Activated gamma-delta T cell (primary cell): Measurements from ENCODE around the gene YDJC.
"Not testable (repeated sequence)": the region's sequence is repeated elsewhere in the genome, so short reads cannot be mapped to it uniquely, and the experiment has no call there.

Experiments used
- DNase-seq: peaks from one replicate; lab custom pipeline; 2025; lab: John Stamatoyannopoulos, UW

The YDJC gene

GRCh38 chr22:21652010-21652546 is 22.3 kb upstream of the YDJC start:
- peak; percentile 72 for DNase-seq

DNA sequence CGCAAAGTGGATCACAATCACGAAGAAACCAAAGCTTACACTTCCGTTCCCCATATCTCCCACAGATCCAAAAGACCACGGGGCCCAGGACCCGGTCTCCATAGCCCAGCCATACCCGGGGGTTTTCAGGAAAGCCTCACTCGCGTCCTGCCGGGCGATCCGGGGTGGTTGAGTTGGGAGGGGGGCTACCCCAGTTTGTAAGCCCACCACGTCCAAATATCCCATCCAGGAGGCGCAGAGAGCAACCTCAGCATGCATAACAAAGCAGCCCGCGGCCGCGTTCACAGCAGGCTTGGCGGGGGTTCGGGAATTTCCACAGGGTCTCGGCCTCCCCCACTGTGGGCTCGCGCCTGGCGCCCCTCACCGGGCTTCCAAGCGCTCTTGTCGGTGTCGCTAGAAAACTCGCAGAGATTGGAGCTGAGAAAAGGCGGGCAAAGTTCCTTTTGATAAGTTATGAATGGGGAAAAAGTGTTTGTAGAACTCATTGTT is 21.7 kb upstream of the YDJC start:
- no peak for DNase-seq

- no peak for DNase-seq
Observed at GRCh38 chr22:21650823-21651520, 21.1 kb upstream of the YDJC start.

GRCh38 chr22:21650280-21650679 is 20.5 kb upstream of the YDJC start:
- no peak for DNase-seq

- no peak for DNase-seq
Observed at GRCh38 chr22:21646608-21647590, 17.1 kb upstream of the YDJC start.

- DNase-seq = not testable (repeated sequence)
Observed at GRCh38 chr22:21645513-21645912, 15.7 kb upstream of the YDJC start.

DNA sequence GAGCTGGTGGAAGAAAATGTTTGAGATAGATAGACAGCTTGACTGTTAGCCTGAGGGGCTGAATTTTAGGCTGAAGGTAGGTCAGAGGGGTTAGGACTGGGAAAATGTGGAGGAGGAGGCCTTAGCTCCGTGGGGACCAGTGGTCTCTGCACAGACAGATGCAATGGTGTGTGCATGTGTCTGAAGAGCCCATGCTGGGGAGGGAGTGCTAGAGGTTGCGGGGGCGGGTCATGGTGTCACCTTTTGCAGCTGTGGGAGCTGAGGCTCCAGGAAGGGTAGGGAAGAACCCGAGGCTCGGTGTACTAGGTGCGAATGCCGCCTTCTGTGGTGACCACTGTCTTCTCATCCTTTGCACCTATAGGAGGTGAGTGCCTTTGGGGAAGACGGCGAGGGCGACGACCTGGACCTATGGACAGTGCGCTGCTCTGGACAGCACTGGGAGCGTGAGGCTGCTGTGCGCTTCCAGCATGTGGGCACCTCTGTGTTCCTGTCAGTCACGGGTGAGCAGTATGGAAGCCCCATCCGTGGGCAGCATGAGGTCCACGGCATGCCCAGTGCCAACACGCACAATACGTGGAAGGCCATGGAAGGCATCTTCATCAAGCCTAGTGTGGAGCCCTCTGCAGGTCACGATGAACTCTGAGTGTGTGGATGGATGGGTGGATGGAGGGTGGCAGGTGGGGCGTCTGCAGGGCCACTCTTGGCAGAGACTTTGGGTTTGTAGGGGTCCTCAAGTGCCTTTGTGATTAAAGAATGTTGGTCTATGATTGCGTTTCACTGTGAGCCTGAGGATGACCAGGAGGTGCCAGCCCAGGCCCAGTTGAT is 13.9 kb upstream of the YDJC start:
- no peak for DNase-seq

DNA sequence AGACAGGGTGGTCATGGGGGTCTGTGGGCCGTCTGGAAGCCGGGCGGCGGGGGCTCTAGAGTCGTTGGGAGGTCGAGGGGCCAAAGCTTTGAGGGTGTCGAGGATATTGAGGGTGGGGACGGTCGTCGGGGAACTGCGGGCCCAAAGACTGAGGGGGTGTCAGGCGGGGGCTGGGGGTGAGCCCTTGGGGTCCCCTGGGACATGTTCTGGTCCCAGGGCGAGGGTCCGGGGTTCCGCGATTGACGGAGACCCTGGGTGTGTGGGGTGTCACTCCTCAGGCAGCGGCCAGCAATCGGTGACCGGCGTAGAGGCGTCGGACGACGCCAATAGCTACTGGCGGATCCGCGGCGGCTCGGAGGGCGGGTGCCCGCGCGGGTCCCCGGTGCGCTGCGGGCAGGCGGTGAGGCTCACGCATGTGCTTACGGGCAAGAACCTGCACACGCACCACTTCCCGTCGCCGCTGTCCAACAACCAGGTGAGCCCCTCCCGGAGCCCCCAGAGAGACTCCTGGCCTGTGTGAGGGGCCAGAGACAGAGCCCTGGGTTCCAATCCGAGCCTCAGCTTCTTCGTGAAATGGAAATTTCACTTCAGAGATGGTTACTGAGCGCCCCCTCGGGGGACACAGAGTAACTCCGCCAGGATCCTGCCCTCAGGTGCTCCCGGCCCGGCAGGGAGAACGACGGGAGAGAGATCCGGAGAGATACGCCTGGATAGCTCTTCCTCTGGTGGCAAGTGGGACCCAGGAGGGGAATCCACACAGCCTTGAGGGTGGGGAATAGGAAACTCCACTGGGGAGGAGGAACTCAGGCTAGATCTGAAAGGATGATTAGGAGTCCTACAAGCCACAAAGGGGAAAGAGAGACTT is 13.0 kb upstream of the YDJC start:
- no peak for DNase-seq

DNA sequence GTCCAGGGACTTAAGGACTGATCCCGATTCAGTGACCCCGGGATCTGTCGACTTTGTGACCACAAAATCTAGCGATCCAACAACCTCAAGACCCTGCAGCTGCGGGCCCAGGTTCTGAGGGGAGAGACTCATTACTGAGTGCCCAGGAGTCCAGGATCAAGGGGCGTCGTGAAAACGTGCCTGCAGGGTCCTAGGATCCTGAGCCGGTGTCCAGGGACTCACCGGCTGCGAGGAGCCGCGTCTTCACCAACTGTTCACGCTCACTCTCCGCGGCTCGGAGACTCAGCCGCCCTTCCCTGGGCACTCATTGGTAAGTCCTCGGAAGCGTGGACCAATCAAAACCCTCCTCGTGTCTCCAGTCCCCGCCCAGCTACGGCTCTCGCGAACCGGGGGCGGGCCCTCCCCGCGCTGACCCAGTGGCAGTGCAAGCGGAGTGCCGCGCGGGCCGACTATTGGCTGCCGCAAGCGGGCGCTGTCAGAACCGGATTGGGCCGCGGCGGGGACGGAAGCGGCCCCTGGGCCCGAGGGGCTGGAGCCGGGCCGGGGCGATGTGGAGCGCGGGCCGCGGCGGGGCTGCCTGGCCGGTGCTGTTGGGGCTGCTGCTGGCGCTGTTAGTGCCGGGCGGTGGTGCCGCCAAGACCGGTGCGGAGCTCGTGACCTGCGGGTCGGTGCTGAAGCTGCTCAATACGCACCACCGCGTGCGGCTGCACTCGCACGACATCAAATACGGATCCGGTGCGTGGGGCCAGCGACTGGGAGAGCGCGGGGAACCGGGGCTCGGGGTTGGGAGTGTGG is 12.2 kb upstream of the YDJC start, which contains the start of gene SDF2L1:
TSS of gene SDF2L1 (plus strand) at position 514 of the 795 bp plus-strand sequence. CDS start at position 549, 35 bp downstream.
- peak; percentile 96 for DNase-seq

GRCh38 chr22:21641417-21641788 is 11.6 kb upstream of the YDJC start:
- DNase-seq = no peak

DNA sequence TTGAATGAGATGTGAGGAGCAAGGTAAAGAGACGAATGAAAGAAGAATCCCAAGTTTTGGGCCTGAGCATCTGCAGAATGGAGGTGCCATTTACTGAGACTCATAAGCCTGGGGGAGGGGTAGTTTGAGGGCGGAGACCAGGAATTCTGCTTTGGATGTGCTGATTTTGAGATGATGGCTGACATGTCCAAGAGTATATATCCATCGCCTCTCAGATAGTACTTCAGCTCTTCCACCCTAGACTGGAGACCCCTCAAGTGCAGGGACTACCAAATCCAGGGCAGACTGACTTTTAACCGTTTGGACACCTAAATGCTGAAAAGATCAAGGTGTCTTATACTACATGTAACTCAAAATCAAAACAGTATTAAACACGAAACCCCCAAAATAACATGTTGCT is 11.0 kb upstream of the YDJC start:
- DNase-seq = no peak

DNA sequence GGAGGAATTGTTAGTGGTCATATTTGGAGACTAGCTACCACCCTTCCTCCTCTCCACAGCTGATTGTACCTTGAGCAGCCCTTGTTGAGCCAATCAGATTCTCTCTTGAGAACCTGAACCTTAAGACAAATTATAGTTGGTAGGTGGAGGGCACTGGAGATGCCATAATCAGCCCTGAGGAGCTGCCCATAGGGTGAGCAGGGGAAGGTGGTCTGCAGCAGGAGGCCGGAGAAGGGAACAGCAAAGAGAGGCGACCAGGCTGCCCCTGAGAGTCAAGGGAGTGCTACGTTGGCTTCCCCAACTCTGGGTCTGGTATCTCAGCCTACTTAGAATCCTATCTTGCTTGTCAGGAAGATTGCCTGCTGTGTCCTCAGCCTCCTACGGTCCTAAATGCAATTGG is 9.5 kb upstream of the YDJC start:
- DNase-seq = no peak

DNA sequence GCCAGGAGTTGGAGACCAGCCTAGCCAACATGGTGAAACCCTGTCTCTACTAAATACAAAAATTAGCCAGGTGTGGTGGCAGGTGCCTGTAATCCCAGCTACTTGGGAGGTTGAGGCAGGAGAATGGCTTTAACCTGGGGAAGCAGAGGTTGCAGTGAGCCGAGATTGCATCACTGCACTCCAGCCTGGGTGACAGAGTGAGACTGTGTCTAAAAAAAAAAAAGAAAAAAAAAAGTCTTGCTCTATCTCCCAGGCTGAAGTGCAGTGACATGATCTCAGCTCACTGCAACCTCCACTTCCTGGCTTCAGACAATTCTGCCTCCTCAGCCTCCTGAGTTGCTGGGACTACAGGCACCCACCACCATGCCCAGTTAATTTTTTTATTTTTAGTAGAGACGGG is 7.6 kb upstream of the YDJC start:
- not testable (repeated sequence) for DNase-seq

DNA sequence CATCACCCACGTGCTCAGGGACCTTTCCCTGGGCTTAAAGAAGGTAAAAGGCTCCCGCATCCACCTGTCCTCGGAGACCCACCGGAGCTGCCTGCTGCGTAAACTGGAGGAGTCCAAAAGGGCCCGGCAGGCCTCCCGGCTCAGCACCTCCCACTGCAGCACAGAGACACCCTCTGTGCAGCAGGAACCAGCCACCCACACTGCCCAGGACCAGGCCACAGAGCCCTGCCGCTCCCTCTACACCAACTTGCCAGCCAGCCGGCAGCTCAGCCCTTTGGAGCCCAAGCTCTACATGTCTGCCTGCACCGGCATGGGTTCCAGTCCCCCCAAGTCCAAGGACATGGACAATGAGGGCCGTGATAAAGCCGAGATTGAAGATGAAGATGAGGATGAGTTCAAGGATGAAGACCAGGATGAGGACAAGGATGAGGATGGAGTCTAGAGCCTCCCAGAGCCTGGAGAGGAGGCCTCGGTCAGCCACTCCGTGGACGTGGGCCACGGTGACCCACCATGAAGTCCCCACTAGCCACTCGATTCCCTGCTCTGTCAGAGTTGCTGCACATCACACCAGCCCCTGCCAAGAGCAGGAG is 6.9 kb upstream of the YDJC start:
- DNase-seq = no peak

- DNase-seq = no peak
Observed at GRCh38 chr22:21635771-21636510, 6.1 kb upstream of the YDJC start.

GRCh38 chr22:21634844-21635243 is 5.0 kb upstream of the YDJC start:
- DNase-seq = no peak

GRCh38 chr22:21634081-21634480 is 4.3 kb upstream of the YDJC start:
- DNase-seq = no peak

DNA sequence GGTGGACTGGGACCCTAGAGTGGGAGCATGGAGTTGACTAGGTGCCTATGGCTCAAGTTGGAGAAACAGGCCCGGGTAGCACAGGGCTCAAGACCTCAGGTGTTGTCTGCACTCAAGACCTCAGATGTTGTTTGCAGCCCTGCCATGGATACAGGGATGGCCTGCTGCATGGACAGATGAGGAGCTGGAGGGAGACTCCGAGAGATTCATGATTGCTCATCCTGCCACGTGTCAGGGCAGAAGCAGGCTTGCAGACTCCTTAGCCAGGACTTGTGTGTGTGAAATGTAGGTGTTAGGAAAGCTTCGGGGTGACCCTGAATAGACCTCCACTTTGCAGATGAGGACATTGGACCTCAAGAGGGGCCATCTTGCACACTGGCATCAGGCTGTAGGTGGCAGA is 3.7 kb upstream of the YDJC start:
- DNase-seq = no peak

DNA sequence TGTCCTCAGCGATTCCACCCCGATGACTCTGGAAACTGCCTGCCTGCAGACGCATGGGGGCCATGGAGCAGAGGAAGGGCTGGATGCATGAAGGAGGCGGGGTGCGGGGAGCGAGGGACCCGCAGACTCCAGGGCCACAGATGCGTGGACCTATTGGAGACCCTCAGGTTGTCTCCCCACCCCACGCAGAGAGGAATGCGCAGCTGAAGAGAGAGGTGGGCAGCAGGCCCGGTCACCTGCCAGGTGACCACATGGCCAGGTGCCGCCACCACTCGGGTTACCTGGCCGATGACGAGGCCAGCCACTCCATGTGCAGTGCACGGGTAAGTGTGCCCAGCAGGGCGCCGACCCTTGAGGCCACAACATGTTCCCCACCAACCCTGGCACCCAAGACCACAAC is 3.1 kb upstream of the YDJC start:
- DNase-seq = no peak
